ENCODE results near the gene TMEM164.
A peak's percentile ranks its signal among the peaks of the same experiment; 100 is the strongest.

TMEM164 gene

DNA sequence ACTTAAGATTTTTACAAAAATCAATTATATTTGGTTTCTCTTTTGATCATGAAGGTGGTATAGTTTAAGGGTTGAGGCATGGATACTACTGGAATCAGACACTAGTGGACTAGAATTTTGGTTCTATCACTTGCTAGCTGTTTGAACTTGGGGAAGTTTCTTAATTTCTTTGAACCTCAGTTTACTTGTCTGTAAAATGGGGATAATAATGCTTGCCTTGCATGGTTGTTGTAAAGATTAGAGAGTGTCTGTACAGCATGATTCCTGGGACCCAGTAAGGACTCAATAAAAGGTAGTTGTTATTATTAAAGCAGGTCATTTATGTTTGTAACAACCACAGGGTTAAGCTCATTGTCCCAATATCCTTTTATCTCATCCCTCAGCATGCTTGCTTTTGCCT lies 36.0 kb downstream of the TMEM164 start:
- ChIA-PET POLR2A (no interaction called here), CTCF (interaction anchor here (0.9 to 1.2 kb wide), 3 partner anchors 9 to 50 kb away, joined by 3 to 4 read pairs (median 3); no protein-coding TSS in a partner anchor)
- Histone ChIP-seq H3K4me3 (ENCODE audit: control insufficient read depth in 1 of 7, extremely low read depth in 1 of 7, insufficient read depth in 4 of 7, low read depth in 2 of 7, low read length in 6 of 7) (no peak overlapping the region), H3K36me3 (ENCODE audit: control insufficient read depth in 4 of 4, insufficient read depth in 4 of 4, low read length in 3 of 4) (peaks cover 0 to 2% (median under 1%) of the 10 kb centered on the region in 4 experiments), H3K27me3 (replicated peaks in 2 of 5; ENCODE audit: control insufficient read depth in 4 of 5, insufficient read depth in 5 of 5, low read length in 4 of 5) (no peaks in the 10 kb centered on the region), H3K4me1 (ENCODE audit: control extremely low read depth in 1 of 4, control insufficient read depth in 4 of 4, insufficient read depth in 4 of 4, low read length in 3 of 4) (peaks cover 0 to 15% (median 4%) of the 10 kb centered on the region in 4 experiments), H3K9me3 (ENCODE audit: control extremely low read depth in 1 of 5, control insufficient read depth in 4 of 5, insufficient read depth in 2 of 5, low read depth in 1 of 5, low read length in 4 of 5) (no peaks in the 10 kb centered on the region), H3K27ac (ENCODE audit: insufficient read depth in 1 of 2, low read depth in 1 of 2, low read length in 2 of 2, poor library complexity in 1 of 2, severe bottlenecking in 2 of 2) (no peak overlapping the region)
- no peak for DNase-seq

DNA sequence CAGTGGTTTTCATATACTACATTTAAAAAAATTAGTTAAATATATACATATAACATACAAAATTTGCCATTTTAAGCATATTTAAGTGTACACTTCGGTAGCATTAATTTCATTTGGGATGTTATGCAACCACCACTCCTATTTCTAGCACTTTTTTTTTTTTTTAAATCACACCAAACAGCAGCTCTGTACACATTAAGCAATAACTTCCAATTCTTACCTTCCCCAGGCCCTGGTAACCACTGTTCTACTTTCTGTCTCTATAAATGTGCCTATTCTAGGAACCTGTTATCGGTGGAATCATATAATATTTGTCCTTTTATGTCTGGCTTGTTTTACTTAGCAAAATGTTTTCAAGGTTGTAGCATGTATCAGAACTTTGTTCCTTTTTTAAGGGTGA lies 39.1 kb downstream of the TMEM164 start:
- WGBS (ENCODE audit: insufficient coverage): 85% methylated on average over 1 of the region's 2 CpGs
- no peak overlapping the region for H3K27ac ChIP-seq (ENCODE audit: insufficient read depth in 1 of 2, low read depth in 1 of 2, low read length in 2 of 2, poor library complexity in 1 of 2, severe bottlenecking in 2 of 2)
- H3K36me3 ChIP-seq (ENCODE audit: control insufficient read depth in 4 of 4, insufficient read depth in 4 of 4, low read length in 3 of 4): peaks cover 0 to 4% (median under 1%) of the 10 kb centered on the region in 4 experiments
- peaks cover 0 to 8% (median 5%) of the 10 kb centered on the region in 4 experiments for H3K4me1 ChIP-seq (ENCODE audit: control extremely low read depth in 1 of 4, control insufficient read depth in 4 of 4, insufficient read depth in 4 of 4, low read length in 3 of 4)
- POLR2A ChIA-PET: no interaction called here
- no peak overlapping the region for H3K4me3 ChIP-seq (ENCODE audit: control insufficient read depth in 1 of 7, extremely low read depth in 1 of 7, insufficient read depth in 4 of 7, low read depth in 2 of 7, low read length in 6 of 7)
- no peaks in the 10 kb centered on the region for H3K9me3 ChIP-seq (ENCODE audit: control extremely low read depth in 1 of 5, control insufficient read depth in 4 of 5, insufficient read depth in 2 of 5, low read depth in 1 of 5, low read length in 4 of 5)
- no peak for DNase-seq
- H3K27me3 ChIP-seq (replicated peaks in 2 of 5; ENCODE audit: control insufficient read depth in 4 of 5, insufficient read depth in 5 of 5, low read length in 4 of 5): no peaks in the 10 kb centered on the region
- CTCF ChIA-PET: no interaction called here

GRCh38 chrX:110042496-110042895 lies 39.6 kb downstream of the TMEM164 start:
- H3K36me3 ChIP-seq (ENCODE audit: control insufficient read depth in 4 of 4, insufficient read depth in 4 of 4, low read length in 3 of 4): peaks cover 0 to 4% (median under 1%) of the 10 kb centered on the region in 4 experiments
- no peaks in the 10 kb centered on the region for H3K9me3 ChIP-seq (ENCODE audit: control extremely low read depth in 1 of 5, control insufficient read depth in 4 of 5, insufficient read depth in 2 of 5, low read depth in 1 of 5, low read length in 4 of 5)
- ChIA-PET POLR2A (no interaction called here), CTCF (interaction anchor here (0.7 kb wide), 1 partner anchor 104 kb away, joined by 4 read pairs; no protein-coding TSS in a partner anchor)
- H3K27me3 ChIP-seq (replicated peaks in 2 of 5; ENCODE audit: control insufficient read depth in 4 of 5, insufficient read depth in 5 of 5, low read length in 4 of 5): no peaks in the 10 kb centered on the region
- H3K4me1 ChIP-seq (ENCODE audit: control extremely low read depth in 1 of 4, control insufficient read depth in 4 of 4, insufficient read depth in 4 of 4, low read length in 3 of 4): peaks cover 0 to 4% (median 3%) of the 10 kb centered on the region in 4 experiments
- H3K4me3 ChIP-seq (ENCODE audit: control insufficient read depth in 1 of 7, extremely low read depth in 1 of 7, insufficient read depth in 4 of 7, low read depth in 2 of 7, low read length in 6 of 7): no peak overlapping the region
- no peak overlapping the region for H3K27ac ChIP-seq (ENCODE audit: insufficient read depth in 1 of 2, low read depth in 1 of 2, low read length in 2 of 2, poor library complexity in 1 of 2, severe bottlenecking in 2 of 2)
- peak in 2 of 3 donors; percentile 14 to 27 for DNase-seq

- ChIA-PET POLR2A (no interaction called here), CTCF (interaction anchor here (1.1 to 3.8 kb wide), 2 partner anchors 43 to 103 kb away, joined by 3 to 15 read pairs; no protein-coding TSS in a partner anchor)
- peaks cover 0 to 4% (median 0%) of the 10 kb centered on the region in 4 experiments for H3K36me3 ChIP-seq (ENCODE audit: control insufficient read depth in 4 of 4, insufficient read depth in 4 of 4, low read length in 3 of 4)
- peaks cover 0 to 4% (median 3%) of the 10 kb centered on the region in 4 experiments for H3K4me1 ChIP-seq (ENCODE audit: control extremely low read depth in 1 of 4, control insufficient read depth in 4 of 4, insufficient read depth in 4 of 4, low read length in 3 of 4)
- DNase-seq: peak in 2 of 3 donors; percentile 12 to 23
- H3K27ac ChIP-seq (ENCODE audit: insufficient read depth in 1 of 2, low read depth in 1 of 2, low read length in 2 of 2, poor library complexity in 1 of 2, severe bottlenecking in 2 of 2): no peak overlapping the region
- WGBS (ENCODE audit: insufficient coverage): 100% methylated on average over 1 of the region's 2 CpGs
- H3K27me3 ChIP-seq (replicated peaks in 2 of 5; ENCODE audit: control insufficient read depth in 4 of 5, insufficient read depth in 5 of 5, low read length in 4 of 5): no peaks in the 10 kb centered on the region
- H3K4me3 ChIP-seq (ENCODE audit: control insufficient read depth in 1 of 7, extremely low read depth in 1 of 7, insufficient read depth in 4 of 7, low read depth in 2 of 7, low read length in 6 of 7): peak overlapping the region in 1 of 7 experiments; percentile 11
- H3K9me3 ChIP-seq (ENCODE audit: control extremely low read depth in 1 of 5, control insufficient read depth in 4 of 5, insufficient read depth in 2 of 5, low read depth in 1 of 5, low read length in 4 of 5): no peaks in the 10 kb centered on the region
These were observed 40.6 kb downstream of the TMEM164 start for GRCh38 chrX:110043506-110043905.

DNA sequence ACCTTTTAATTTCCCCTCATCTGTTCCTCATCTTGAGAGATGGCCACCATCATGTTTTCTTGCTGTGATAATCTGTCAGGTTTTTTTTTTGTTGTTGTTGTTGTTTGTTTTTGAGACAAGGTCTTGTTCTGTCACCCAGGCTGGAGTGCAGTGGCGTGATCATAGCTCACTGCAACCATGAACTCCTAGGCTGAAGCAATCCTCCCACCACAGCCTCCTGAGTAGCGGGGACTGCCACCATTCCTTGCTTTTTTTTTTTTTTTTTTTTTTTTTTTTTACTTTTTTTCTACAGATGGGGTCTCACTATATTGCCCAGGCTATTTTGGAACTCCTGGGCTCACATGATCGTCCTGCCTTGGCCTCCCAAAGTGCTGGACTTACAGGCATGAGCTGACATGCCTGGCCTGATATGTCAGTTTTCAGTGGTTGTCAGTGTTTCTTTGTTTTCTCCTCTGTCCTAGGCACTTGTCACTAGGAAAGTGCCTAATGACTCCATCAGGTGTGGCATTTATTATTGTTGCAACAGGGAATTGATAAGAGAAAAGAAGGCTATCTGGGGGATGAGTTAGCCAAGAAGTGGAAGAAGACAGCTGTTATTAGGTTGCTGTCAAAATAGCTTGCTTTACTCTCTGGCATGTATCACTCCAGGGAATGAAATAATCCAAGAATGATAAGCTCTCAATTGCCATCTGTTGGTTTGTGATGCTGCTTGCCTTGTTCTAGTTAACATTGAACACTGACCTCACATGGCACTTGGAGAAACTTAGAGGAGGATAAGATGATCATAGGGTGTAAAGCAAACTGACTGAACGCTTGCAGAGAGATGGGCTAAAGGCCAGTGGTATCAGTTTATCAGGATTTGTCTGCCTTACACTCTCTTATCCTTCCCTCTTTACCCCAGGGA lies 41.7 kb downstream of the TMEM164 start:
- H3K27ac ChIP-seq (ENCODE audit: insufficient read depth in 1 of 2, low read depth in 1 of 2, low read length in 2 of 2, poor library complexity in 1 of 2, severe bottlenecking in 2 of 2): no peak overlapping the region
- WGBS (ENCODE audit: insufficient coverage): 18% methylated on average over 1 of the region's 4 CpGs
- H3K36me3 ChIP-seq (ENCODE audit: control insufficient read depth in 4 of 4, insufficient read depth in 4 of 4, low read length in 3 of 4): peaks cover 0 to 4% (median 0%) of the 10 kb centered on the region in 4 experiments

DNA sequence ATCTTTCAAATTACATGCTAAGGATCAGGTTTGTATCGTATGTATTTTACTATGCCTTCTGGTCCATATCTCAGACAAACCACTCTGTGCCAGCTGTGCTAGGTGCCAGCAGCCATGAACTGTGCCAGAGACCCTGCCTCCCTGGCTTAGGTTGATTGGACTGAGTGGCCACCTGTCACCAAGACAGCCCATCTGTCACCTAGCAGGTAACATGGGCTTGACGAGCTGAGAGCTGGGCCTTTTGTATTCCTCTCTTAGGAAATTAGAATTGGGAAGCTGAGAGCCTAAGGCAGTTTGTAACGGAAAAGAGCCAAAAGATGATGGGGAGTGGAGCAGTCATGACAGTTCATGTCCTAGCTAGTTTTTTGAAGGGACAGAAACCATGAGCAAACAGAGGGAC lies 42.5 kb downstream of the TMEM164 start:
- Histone ChIP-seq H3K4me1 (ENCODE audit: control extremely low read depth in 1 of 4, control insufficient read depth in 4 of 4, insufficient read depth in 4 of 4, low read length in 3 of 4) (peaks cover 0 to 4% (median 3%) of the 10 kb centered on the region in 4 experiments), H3K4me3 (ENCODE audit: control insufficient read depth in 1 of 7, extremely low read depth in 1 of 7, insufficient read depth in 4 of 7, low read depth in 2 of 7, low read length in 6 of 7) (no peak overlapping the region), H3K27me3 (replicated peaks in 2 of 5; ENCODE audit: control insufficient read depth in 4 of 5, insufficient read depth in 5 of 5, low read length in 4 of 5) (no peaks in the 10 kb centered on the region), H3K27ac (ENCODE audit: insufficient read depth in 1 of 2, low read depth in 1 of 2, low read length in 2 of 2, poor library complexity in 1 of 2, severe bottlenecking in 2 of 2) (no peak overlapping the region), H3K9me3 (ENCODE audit: control extremely low read depth in 1 of 5, control insufficient read depth in 4 of 5, insufficient read depth in 2 of 5, low read depth in 1 of 5, low read length in 4 of 5) (no peaks in the 10 kb centered on the region), H3K36me3 (ENCODE audit: control insufficient read depth in 4 of 4, insufficient read depth in 4 of 4, low read length in 3 of 4) (peaks cover 0 to 2% (median 0%) of the 10 kb centered on the region in 4 experiments)
- ChIA-PET CTCF (interaction anchor here (0.7 to 3.8 kb wide), 5 partner anchors 19 to 101 kb away, joined by 3 to 15 read pairs (median 3); no protein-coding TSS in a partner anchor), POLR2A (no interaction called here)
- WGBS (ENCODE audit: insufficient coverage): 82% methylated on average over 3 of the region's 3 CpGs
- no peak for DNase-seq

More for the DNA sequence above, 41.7 kb downstream of the TMEM164 start:
- ChIA-PET POLR2A (no interaction called here), CTCF (interaction anchor here (1.6 to 3.8 kb wide), 2 partner anchors 18 to 101 kb away, joined by 3 to 15 read pairs; no protein-coding TSS in a partner anchor)
- no peaks in the 10 kb centered on the region for H3K9me3 ChIP-seq (ENCODE audit: control extremely low read depth in 1 of 5, control insufficient read depth in 4 of 5, insufficient read depth in 2 of 5, low read depth in 1 of 5, low read length in 4 of 5)
- H3K27me3 ChIP-seq (replicated peaks in 2 of 5; ENCODE audit: control insufficient read depth in 4 of 5, insufficient read depth in 5 of 5, low read length in 4 of 5): no peaks in the 10 kb centered on the region
- H3K4me3 ChIP-seq (ENCODE audit: control insufficient read depth in 1 of 7, extremely low read depth in 1 of 7, insufficient read depth in 4 of 7, low read depth in 2 of 7, low read length in 6 of 7): no peak overlapping the region
- H3K4me1 ChIP-seq (ENCODE audit: control extremely low read depth in 1 of 4, control insufficient read depth in 4 of 4, insufficient read depth in 4 of 4, low read length in 3 of 4): peaks cover 0 to 4% (median 3%) of the 10 kb centered on the region in 4 experiments
- no peak for DNase-seq

DNA sequence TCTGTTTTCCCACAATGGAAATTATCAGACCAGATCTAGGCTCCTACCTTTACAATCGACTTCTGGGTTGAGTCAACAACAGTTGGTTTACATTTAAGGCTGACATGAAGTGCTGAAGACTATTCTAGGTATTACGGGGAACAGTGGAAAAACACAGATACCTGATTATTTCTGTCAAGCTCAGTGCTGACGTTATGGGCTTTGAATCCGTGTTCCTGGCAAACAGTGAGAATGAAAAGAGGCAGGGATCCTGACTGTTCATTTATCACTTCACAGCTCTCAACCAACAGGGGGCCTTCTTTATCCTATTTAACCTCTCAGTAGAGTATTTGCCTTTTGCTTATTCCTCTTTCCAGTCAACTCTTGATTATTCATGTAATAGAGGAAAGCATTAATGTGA lies 43.1 kb downstream of the TMEM164 start:
- DNase-seq: no peak
- 72% methylated on average over 3 of the region's 4 CpGs for WGBS (ENCODE audit: insufficient coverage)
- Histone ChIP-seq H3K4me1 (ENCODE audit: control extremely low read depth in 1 of 4, control insufficient read depth in 4 of 4, insufficient read depth in 4 of 4, low read length in 3 of 4) (peaks cover 0 to 4% (median 3%) of the 10 kb centered on the region in 4 experiments), H3K9me3 (ENCODE audit: control extremely low read depth in 1 of 5, control insufficient read depth in 4 of 5, insufficient read depth in 2 of 5, low read depth in 1 of 5, low read length in 4 of 5) (no peaks in the 10 kb centered on the region), H3K27ac (ENCODE audit: insufficient read depth in 1 of 2, low read depth in 1 of 2, low read length in 2 of 2, poor library complexity in 1 of 2, severe bottlenecking in 2 of 2) (no peak overlapping the region), H3K36me3 (ENCODE audit: control insufficient read depth in 4 of 4, insufficient read depth in 4 of 4, low read length in 3 of 4) (peaks cover 0 to 2% (median 0%) of the 10 kb centered on the region in 4 experiments), H3K27me3 (replicated peaks in 2 of 5; ENCODE audit: control insufficient read depth in 4 of 5, insufficient read depth in 5 of 5, low read length in 4 of 5) (no peaks in the 10 kb centered on the region), H3K4me3 (ENCODE audit: control insufficient read depth in 1 of 7, extremely low read depth in 1 of 7, insufficient read depth in 4 of 7, low read depth in 2 of 7, low read length in 6 of 7) (no peak overlapping the region)
- CTCF ChIA-PET: interaction anchor here (0.7 to 3.8 kb wide), 6 partner anchors 13 to 100 kb away, joined by 3 to 15 read pairs (median 3); no protein-coding TSS in a partner anchor
- POLR2A ChIA-PET: no interaction called here
